Kidney glomerular epithelial cell (primary cell): ENCODE measurements around the gene PRPSAP1.

ENCODE experiments used
- DNase-seq: peaks from one replicate; lab custom pipeline; 2025; lab: John Stamatoyannopoulos, UW

PRPSAP1 gene

DNA sequence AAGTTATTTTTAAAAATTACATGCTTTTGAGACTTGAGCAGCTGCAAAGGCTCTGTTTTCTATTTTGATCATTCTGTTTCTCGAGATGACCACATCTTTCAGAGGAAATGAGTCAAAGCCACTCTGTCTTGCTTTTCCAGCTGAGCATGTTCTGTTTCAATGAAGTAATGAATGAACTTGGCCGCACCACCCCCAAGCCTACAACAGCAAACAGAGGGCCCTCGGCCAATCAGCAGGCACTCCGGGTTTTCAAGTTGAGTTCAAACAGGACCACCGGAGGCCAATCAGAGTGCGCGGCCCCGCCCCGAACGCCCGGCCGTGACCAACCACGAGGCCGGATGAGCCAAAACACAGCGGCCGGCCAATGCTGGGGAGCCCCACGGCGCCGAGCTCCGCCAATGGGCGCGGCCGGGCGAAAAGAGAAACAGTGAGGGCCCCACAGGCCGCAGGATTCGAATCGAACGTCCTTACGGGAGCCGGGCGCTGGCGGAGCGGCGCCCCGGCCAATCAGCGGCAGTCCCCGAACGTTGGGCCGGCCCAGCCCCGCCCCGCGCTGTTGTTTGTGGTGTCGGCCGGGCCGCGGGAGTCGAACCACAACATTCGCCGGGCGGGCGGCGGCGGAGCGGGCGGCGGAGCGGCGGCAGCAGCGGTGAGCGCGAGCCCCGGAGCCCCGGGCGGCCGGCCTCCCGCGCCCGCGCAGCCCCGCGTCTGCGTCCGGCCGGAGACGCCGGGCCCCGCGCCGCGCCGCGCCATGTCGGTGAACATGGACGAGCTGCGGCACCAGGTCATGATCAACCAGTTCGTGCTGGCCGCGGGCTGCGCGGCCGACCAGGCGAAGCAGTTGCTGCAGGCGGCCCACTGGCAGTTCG lies 88.7 kb downstream of the PRPSAP1 start, which contains the start of gene UBALD2:
Gene UBALD2, plus strand, starts transcription at position 594 of the 869 bp plus-strand sequence. Its CDS starts 158 bp downstream, at position 752.
- DNase-seq: peak; percentile 98

DNA sequence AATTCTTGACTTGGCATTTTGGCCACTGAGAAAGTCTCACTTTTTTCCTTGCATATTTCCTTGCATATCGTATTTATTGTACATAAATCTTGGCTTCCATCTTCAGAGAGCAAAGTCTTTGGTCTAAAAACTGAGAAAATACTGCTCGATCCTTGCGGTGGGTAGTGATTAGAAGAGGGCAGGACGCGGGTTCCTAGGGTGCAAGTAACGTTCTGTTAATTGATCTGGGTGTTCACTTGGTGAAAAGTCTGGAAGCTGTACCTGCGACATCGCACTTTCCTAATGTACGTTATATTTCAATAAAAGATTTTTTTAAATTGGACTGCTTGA lies 89.3 kb downstream of the PRPSAP1 start:
- no peak for DNase-seq

DNA sequence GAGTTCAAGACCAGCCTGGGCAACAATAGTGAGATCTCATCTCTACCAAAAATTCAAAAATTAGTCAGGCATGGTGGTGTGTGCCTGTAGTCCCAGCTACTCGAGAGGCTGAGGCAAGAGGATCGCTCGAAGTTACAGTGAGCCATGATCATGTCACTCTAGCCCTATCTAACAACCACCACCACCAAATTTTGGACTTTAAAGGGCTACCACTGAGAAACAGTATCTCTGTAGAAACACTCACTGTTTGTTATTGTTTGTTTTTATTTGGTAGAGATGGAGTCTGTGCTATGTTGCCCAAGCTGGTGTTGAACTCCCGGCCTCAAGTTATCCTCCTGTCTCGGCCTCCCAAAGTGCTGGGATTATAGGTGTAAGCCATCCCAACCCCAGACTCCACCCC lies 89.8 kb downstream of the PRPSAP1 start:
- no peak for DNase-seq

DNA sequence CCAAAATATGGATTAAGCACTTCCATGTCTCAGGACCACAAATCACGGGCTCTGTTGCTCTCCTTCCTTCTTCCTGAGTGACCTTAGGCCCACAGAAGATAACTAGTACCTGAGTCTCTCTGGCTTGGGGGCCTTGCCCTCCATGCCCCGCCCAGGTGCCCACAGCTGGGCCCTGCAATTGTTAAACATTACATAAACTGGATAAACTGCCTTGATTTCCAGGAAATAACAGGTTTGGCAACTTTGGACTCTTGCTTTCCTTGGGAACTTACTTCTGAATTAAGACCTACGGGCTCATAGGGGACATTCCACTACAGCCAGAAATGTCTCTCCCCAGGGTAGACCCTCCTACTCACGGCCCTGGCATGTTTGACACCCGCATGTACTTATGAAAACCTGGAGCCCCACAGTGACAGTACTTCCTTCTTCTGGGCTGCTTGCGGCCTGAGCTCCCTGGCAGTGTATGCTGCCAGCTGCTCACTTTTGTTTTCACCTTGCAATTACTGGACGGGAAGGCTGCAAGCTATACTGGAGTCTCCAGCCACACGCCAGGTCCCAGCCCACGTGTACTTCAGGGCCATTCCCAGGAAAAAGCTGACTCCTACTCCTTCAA lies 90.9 kb downstream of the PRPSAP1 start:
- no peak for DNase-seq

DNA sequence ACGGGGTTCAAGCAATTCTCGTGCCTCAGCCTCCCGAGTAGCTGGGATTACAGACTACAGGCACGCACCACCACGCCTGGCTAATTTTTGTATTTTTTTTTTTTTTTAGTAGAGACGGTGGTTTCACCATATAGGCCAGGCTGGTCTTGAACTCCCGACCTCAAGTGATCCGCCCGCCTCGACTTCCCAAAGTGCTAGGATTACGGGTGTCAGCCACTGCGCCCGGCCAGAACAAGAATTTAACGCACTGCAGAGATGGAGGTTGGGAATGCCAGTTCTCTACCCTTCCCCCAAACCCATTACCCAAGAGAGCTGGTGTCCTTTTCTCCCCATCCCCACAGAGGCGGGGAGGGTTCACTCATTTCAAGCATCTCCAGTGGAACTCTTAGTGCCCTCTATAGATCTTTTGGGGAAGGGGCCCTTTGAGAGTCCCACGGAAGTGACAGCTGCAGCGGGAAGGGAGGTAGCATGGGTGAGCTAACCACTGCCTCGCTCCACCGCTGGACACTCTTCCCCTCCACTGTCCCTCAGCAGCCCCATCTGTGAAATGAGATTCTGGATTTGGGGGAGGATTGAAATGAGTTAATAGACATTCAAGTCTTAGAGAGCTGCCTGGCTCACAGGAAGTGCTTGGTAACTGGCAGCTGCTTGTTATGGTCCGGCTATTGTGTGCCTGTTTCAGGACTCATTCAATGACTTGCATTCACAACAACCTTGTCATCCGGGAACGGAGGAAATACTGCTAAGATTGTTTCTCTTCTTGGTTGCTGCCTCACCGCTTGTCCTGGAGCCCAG lies 92.1 kb downstream of the PRPSAP1 start:
- no peak for DNase-seq

DNA sequence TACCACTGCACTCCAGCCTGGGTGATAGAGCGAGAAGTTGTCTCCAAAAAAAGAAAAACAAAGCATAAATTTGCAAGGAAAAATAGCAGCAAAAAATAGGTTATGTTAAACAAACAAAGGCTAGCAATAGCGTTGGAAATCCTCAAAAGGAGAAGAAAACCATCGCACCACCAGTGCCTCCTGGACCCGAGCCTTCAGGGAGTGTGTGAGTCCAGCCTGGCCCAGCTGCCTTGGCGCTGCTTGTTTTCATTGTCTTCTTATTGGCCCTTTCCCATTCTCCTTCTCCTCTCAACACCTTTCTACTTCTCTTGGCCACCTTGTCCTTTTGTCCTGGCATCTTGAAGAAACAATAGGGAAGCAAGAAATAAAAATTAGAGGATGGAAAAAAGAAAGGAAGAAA lies 93.0 kb downstream of the PRPSAP1 start:
- DNase-seq: no peak

DNA sequence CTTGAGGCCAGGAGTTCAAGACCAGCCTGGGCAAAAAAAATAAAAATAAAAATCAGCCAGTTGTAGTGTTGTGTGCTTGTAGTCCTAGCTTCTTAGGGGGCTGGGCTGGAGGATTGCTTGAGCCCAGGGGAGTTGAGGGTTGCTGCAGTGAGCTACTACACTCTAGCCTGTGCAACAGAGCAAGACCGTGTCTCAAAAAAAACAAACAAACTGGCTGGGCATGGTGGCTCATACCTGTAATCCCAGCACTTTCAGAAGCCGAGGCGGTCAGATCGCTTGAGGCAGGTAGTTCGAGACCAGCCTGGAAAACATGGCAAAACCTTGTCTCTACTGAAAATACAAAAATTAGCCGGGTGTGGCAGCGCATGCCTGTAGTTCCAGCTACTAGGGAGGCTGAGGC lies 93.5 kb downstream of the PRPSAP1 start:
- DNase-seq: no peak
